Transverse colon (tissue), 4 donors: Measurements from ENCODE around the gene SCN3A.

Experiments
- EP300 ChIP-seq: sonication (generic); formaldehyde crosslinking; IDR thresholded peaks from one replicate; pipeline ENCODE4 v1.6.1; 2017; ENCODE audit warnings: antibody characterized with exemption, low read depth
- POLR2A ChIP-seq: fragments of 450-650 bp; IDR thresholded peaks from one replicate; pipeline ENCODE4 v1.6.1; 2016; ENCODE audit warnings: antibody characterized with exemption, mild to moderate bottlenecking, moderate library complexity
- POLR2AphosphoS5 ChIP-seq, 3 donors: sonication (generic); formaldehyde crosslinking; IDR thresholded peaks; one replicate each; pipeline ENCODE4 v1.6.1; 2016; ENCODE audit warnings: antibody characterized with exemption in 3 of 3
- TF ChIP-seq, protein P1 (sequence below), 5 experiments: fragments of 200-600 bp in 3 of 5; fragments of 450-650 bp in 2 of 5; sonication (generic) in 3 of 5; IDR thresholded peaks; 1 replicate in 2 of 5; 2 replicates in 3 of 5; pipeline ENCODE4 v1.5.1; 2016 to 2017; ENCODE audit warnings: antibody characterized with exemption in 5 of 5, inconsistent platforms in 3 of 5, mild to moderate bottlenecking in 2 of 5, moderate library complexity in 1 of 5

DNA sequence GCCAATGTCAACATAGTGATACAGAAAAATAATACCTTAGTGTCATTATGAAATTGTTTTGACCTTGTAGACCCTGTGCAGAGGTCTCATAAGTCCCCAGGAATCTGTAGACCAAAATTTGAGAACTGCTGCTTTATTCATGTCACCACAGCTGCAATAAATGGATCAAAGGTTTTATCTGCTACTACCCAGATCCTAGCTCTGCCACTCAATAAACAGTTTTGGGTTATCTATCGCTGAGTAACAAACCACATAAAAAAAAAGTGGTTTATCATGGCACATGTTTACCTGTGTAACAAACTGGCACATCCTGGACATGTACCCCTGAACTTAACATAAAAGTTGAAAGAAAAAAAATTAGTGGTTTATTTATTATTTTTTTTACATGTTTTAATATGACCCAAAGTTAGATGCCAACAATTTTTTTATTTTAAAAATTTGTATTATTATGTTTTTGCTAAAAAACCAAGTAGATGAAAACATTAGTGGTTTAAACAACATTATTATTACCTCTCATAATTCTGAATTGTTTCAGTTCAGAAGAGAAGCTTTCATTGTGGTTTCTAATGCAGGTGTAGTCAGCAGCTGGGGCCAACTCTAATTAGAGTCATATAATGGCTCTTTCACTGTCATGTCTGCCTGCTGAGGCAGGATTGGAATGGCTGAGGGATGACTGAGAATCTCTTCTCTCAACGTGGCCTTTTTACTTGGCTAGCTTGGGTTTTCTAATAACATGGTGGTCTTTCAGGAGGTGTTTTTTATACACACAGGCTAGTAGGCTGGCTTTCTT is 145.2 kb downstream of the SCN3A start:
- no peak for TF ChIP-seq POLR2A
- TF ChIP-seq, protein P1, sequence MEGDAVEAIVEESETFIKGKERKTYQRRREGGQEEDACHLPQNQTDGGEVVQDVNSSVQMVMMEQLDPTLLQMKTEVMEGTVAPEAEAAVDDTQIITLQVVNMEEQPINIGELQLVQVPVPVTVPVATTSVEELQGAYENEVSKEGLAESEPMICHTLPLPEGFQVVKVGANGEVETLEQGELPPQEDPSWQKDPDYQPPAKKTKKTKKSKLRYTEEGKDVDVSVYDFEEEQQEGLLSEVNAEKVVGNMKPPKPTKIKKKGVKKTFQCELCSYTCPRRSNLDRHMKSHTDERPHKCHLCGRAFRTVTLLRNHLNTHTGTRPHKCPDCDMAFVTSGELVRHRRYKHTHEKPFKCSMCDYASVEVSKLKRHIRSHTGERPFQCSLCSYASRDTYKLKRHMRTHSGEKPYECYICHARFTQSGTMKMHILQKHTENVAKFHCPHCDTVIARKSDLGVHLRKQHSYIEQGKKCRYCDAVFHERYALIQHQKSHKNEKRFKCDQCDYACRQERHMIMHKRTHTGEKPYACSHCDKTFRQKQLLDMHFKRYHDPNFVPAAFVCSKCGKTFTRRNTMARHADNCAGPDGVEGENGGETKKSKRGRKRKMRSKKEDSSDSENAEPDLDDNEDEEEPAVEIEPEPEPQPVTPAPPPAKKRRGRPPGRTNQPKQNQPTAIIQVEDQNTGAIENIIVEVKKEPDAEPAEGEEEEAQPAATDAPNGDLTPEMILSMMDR (IDR thresholded peaks at IDR 0.05) = no peak
- no peak for TF ChIP-seq EP300
- TF ChIP-seq POLR2AphosphoS5 (IDR thresholded peaks at IDR 0.05) = no peak
